CD4-positive, alpha-beta T cell treated with Interleukin-1 beta for 1 hour (primary cell): Measurements from ENCODE around the gene SLK.

ENCODE experiments used
- DNase-seq, 2 donors: peaks; one replicate each; pipeline ENCODE4 v3.0.0-alpha.2; 2020 to 2022

Gene SLK

DNA sequence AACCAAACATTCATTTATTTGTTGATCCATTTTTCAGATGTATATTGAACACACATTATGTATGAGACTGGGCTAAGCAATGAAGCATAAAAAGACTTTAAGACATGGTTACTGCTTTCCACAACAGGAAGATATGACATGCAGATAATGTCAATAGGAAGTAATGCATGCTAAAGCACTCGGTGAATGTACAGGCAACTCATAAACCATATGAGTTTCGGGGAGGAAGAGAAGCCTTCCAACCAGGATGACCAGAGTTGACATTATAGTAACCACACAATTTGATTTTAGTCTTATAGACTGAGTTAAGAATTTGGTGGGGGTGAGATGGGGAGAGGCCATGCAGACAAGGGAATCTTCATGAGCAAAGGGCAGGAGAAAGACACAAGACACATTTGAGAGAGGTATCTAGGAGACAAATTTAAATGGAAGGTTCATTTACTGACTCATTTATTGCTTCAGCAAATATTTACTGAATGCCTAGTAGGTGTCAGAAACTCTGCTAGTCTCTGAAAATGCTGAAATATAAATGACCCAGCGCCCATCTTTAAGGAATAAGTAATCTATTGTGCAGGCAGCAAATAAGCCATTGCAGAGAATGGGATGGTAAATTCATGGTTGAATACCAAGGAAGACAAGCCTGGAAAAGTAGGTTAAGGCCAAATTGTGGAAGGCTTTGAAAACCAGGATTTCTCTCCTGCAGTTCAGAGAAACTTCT, 19.0 kb upstream of the SLK start:
- no peak for DNase-seq

DNA sequence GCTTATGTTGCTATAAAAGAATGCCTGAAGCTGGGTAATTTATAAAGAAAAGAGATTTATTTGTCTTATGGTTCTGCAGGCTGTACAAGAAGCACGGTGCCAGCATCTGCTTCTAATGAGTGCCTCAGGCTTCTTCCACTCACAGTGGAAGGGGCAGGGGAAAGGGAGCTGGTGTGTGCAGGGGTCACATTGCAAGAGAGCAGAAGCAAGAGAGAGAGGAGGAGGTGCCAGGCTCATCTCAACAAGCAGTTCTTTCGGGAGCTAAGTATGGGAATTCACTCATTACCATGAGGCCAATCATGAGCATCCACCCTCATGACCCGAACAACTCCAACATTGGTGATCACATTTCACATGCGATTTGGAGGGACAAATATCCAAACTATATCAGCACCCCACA, 17.2 kb upstream of the SLK start:
- no peak for DNase-seq

DNA sequence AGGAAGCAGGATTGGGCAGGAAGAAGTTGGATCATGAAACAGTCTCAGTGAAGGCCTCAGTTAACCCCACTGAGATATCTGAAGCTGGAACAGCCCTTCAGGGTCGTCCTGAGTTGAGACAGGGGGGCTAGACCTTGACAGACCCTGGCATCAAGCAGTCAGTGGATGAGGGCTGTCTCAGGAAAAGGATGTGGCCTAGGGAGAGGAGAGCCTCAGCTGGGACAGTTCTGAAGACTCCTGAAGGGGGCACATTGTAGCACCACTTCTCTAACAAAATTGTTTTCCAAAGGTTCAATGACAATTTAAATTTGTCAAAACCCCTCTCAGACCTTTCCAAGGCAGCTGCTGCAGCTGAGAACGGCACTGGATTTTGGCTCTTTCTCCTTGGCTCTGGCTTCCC, 15.8 kb upstream of the SLK start:
- no peak for DNase-seq

DNA sequence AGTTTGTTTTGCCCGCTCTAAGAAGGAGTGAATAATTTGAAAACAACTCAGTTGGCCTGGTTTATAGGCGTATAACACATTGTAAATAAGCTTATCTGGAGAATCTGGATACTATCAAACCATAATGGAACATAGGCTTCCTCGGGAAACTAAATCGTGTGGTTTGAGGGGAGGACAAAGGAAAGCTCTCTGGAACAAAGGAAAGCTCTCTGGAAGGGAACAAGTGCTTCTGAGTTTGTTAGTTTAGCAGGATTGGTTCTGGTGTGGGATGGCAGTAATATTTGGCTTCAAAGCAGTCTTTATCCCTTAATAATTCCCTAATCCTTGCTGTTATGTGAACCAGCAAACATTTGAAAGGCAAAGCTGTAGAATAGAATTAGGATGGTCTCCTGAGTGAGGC, 15.0 kb upstream of the SLK start:
- DNase-seq: no peak

DNA sequence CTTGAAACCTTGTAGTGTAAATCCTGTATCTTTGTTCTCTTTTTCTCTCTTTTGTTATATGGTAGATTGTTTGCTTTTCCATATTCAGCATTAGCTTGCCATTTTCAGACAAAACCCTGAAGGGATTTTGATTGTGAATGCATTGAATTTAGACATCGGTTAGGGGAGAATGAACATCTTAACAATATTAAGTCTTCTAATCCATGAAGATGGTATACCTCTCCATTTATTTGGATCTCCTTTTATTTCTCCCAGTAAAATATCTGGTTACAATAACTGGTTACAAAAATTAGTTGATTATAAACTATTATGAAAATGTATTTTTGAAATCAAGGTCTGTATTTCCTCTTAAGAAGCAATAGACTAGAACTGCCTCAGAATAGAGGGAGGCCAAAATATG, 12.4 kb upstream of the SLK start:
- no peak for DNase-seq

DNA sequence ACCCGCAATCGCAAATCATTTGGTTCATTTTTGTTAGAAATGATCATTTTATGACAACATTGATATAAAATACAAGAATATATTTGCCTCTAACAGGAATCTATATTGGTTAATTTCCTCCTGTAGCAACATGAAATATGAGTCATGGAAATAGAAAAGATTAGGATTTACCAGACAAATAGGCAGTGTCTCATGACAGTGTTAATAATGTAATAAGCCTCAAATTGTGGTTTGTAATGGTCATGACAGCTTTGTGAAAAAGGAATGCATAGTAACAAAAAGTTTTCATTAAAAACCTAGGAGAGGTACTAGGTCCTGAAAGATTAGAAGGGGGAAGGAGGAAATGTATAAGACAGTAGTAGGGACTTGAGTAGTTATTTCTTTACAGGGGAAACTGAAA, 7.9 kb upstream of the SLK start:
- no peak for DNase-seq

DNA sequence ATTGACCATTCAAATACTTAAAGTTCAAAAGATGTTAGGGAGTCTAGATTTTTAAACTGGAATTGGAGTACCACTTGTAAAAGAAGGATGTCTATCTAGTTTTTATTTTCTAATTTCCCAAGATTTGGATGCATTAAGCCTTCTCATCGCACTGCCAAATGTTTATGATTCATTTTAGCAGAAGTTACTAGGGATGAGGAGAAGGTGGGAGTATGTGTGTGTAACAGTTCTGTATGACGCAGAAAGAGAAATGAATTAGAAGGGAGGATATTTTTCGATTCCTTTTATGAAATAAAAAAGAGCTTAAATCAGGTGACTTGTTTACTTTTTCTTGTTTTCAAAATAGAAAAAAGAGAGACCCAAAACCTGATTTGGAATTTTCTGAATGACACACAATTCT, 6.8 kb upstream of the SLK start:
- no peak for DNase-seq

DNA sequence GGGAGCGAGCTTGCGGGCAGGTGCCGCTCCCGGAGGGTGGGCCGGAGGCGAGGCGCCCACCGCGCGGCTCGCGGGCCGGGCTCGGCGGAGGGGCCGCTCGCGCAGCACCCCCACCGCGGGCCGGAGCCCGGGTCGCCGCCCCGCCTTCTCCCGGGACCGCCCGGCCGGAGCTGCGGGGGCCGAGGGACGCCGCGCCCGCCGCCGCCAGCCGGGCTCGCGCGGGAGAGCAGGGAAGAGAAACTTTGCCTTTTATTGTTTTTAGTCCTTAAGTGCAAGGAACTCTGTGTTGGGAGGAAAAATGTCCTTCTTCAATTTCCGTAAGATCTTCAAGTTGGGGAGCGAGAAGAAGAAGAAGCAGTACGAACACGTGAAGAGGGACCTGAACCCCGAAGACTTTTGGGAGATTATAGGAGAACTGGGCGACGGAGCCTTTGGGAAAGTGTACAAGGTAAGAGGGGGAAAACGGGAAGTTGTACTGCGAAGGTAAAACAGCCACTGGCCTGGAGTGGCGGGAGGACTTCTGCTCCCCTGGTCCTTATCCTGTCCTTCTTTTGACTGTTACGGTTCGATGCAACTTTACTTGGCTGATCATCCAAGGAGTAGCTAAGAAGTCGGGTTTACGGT, 620 bp downstream of the SLK start:
- DNase-seq: peak; percentile 3 to 23

DNA sequence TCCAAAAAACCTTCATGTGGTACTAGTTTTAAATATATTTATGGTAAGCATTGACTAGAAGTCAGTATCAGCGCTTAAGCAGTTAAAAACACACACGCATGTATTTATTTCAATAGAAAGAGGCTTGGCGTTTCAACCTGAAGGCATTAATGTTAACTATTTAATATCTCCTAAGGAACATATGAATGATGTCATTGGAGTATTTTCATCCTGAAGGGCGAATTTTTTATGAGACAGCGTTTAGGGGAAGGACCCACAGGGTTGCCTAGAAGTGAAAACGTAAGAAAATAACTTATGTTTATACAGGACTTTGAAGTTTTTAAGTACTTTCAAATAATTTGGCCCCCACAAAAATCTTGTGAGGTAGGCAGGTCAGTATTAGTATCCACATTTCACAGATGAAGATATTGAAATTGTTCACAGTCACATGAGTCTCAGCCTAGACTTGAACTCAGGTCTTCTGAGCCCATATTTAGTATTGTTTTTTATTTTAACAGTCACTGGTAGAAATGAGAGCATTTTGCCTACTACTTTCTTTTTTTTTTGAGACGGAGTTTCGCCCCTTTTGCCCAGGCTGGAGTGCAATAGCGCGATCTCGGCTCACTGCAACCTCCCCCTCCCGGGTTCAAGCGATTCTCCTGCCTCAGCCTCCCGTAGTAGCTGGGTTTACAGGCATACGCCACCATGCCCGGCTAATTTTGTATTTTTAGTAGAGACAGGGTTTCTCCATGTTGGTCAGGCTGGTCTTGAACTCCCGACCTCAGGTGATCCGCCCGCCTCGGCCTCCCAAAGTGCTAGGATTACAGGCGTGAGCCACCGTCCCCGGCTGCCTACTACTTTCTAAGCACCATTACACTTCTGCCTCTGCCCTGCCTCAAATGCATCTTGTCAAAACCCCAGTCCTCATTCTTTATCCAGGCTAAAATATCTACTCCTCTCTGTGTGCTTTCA, 1.8 kb downstream of the SLK start:
- DNase-seq: no peak

DNA sequence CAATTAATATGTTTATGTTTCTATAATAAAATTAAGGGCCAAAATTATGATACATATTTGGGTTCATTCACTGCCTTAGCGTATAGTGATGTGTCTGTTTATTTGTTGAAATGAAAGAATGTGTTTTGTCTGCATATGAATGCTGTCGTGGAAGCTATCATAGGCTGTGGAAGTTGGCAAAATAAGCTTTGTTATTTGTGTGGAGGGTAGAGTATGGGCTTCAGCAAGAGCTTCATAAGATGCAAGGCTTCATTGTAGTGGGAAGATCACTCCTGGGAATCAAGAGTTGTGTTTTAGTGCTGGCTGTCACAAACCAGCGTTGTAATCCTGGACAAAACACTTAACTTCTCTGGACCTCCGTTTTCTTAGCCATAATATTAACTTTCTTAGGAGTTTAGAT, 2.5 kb downstream of the SLK start:
- no peak for DNase-seq

DNA sequence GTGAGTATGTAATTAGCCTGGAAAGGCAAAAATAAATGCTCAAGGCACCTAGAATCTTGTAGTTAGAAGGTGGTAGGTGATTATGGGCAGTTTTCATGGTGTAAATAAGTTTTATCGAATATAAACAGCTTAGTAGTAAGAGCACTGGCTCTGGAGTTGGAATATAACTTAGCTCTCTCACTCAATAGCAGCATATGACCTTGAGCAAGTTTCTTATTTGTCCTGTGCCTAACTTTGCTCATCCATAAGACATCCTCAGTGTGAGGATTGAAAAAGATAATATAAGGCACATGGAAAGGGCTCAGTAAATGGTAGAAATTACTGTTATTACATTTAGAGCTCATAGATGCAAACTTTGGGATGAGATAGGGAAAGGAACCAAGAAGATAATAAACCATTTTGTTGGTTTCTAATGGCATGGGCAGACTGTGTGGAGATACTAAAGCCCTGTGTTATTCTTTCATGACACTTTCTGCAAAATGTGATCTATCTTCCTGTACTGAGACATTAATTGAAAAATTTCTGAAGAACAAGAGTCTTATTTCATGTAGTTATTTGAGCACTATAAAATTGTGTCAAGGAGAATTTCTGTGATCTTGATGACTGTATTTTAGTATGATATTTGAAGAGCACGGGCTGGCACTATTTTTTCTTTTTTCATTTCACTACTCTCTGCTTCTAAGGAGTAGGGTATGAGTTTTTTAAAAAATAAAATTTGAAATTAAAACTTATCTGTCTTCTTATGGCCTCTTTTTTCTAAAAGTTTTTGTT, 3.1 kb downstream of the SLK start:
- DNase-seq: no peak

DNA sequence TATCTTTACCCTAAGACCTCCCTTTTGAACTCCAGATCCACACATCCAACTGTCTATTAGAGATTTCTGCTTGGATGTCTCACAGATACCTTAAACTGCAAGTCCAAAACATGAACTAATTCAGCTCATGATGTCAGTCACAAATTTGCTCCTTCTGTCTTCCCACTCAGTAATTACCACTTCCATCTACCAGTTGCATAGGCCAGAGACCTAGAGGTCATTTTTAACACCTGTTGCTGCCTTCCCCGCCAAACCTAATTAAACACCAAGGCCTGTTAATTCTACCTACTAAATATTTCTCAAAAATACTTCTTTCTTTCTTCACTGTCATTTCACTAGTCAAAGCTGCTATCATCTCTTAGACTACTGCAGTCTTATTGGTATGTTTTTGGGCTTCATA, 8.2 kb downstream of the SLK start:
- no peak for DNase-seq

DNA sequence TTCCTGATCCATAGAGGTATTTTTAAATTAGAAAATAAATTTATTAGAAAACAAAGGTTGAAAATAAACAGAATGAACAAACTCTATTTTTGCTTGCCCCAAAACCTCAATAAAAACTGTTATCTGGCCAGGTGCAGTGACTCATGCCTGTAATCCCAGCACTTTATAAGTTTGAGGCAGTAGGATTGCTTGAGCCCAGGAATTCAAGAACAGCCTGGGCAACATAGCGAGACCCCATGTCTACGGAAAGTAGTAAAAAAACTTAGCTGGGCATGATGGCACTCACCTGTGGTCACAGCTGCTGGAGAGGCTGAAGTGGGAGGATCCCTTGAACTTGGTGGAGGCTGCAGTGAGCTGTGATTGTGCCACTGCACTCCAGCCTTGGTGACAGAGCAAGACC, 10.3 kb downstream of the SLK start:
- no peak for DNase-seq

DNA sequence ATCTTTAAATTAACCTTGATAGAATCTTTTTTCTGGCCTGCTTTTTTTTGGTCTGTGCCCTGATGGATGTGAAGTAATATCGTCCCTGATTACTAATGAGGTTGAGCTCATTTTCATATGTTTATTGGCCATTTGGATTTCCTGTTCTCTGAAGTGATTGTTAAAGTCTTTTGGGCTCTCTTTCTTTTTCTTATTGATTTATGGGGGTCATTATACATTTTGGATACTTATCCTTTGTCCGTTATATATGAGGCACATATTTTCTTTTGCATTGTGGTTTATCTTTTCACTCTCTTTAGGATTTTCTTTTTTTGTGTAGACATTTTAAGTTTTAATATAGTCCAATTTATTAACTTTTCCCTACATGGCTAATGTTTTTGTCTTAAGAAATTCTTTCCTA, 12.6 kb downstream of the SLK start:
- no peak for DNase-seq

DNA sequence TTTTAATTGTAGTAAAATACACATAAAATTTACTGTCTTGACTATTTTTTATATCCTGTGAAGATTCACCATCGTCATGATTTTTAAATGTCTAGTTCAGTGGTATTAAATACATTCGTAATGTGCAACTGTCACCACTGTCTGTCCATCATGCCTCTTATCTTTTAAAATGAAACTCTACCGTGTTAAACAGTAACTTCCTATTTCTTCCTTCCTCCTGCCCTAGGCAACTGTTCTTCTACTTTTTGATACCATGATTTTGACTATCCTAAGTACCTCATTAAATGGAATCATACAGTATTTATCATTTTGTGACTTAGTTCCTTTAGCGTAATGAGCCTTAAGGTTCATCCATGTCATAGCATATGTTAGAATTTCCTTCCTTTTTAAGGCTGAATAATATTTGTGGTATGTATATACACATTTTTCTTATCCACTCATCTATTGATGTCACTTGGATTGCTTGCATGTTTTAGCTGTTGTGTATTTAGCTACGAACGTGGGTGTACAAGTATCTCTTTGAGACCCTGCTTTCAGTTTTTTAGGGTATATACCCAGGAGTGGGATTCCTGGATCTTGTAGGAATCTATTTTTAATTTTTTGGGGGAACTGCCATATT, 13.5 kb downstream of the SLK start:
- no peak for DNase-seq

DNA sequence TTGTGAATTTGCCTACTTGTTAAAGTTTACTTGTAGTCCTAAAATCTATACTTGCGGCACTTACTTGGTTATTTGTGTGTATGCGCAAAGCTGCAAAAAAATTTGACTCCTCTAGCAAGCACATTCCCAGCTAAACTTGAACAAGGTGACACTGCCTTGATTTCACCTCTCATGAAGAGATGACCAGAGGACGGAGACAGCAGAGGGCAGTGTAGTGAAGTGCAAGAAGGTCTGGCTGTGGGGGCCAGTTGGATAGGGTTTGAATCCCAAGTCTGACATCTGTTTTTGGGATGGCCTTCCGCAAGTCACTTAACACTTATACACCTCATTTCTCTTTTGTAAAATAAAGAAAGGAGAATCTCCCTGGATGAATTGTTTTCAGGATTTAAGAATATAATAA, 15.7 kb downstream of the SLK start:
- DNase-seq: no peak

DNA sequence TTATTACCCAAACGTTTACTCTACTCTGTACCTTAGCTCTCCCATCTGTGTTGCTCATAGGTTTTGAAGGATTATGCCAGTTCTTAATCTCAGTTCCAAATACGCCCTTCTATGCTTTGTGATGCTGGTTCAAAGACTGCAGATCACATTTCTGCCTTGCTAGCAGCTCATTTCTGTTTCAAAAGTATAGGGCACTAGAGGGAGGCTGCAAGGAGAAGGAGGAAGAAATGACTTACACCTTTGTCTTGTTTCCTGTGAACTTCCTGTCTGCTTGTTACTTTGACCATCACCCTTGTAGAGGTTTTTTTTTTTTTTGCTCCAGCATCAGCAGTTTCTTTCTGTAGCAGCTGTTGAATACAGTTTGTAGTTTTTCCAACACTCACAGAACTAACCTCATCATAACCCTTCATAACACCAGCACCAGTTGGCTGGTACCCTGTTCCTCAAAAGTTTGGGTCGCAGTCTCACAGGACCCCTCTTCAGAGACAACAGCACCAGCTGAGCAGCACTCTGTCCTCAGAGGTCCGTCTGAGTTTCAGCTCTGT, 16.5 kb downstream of the SLK start:
- DNase-seq: peak in 1 of 2 donors; percentile 44

DNA sequence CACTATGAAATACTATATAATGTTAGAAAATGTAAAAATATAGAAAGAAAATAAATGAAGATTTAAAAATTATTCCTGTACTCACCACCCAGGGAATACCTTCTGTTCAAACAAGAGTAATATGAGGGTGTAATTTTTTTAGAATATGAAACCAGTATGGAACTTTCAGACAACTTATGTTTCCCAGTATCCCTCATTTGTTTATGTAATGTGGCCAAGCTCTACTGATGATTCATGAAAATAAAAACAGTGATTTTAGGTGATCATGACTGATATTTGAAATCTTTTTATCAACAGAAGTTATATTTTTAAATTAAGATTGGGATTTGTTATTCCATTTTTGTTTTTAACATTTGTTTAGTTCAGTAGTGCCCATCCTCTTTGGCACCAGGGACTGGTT, 18.8 kb downstream of the SLK start:
- no peak for DNase-seq

DNA sequence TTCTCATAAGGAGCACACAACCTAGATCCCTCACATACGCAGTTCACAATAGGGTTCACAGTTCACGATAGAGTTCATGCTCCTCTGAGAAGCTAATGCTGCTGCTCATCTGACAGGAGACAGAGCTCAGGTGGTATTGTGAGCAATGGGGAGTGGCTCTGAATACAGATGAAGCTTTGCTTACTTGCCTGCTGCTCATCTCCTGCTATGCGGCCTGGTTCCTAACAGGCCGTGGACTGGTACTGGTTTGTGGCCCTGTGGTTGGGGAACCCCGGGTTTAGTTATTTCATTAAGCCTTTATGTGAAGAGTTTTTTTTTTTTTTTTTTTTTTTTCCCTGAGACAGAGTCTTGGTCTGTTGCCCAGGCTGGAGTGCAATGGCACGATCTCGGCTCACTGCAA, 19.4 kb downstream of the SLK start:
- DNase-seq: no peak

DNA sequence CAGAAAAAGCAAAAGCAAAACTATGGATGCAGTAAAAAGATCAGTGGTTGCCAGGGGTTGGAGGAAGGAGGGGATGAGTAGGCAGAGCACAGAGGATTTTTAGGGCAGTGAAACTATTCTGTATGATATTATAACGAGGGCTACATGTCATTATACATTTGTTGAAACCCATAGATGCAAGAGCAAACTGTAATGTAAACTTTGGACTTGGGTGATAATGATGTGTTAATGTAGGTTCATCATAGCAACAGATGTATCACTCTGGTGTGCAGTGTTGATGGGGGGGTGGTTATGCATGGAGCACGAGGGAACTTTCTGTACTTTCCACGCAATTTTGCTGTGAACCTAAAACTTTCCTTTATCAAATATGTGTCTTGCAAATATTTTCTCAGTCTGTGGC, 23.2 kb downstream of the SLK start:
- DNase-seq: no peak

DNA sequence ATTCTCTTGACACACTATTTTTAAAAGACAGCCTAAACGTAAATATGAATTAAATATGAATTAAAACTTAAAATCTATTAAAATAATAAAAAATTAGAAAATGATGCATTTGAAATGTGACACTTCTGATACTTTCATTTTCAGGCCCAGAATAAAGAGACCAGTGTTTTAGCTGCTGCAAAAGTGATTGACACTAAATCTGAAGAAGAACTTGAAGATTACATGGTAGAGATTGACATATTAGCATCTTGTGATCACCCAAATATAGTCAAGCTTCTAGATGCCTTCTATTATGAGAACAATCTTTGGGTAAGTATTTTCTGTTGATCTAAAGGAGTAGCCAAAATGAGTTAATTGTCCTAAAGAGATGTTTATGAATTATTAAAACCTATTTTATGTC, 23.6 kb downstream of the SLK start:
- no peak for DNase-seq

DNA sequence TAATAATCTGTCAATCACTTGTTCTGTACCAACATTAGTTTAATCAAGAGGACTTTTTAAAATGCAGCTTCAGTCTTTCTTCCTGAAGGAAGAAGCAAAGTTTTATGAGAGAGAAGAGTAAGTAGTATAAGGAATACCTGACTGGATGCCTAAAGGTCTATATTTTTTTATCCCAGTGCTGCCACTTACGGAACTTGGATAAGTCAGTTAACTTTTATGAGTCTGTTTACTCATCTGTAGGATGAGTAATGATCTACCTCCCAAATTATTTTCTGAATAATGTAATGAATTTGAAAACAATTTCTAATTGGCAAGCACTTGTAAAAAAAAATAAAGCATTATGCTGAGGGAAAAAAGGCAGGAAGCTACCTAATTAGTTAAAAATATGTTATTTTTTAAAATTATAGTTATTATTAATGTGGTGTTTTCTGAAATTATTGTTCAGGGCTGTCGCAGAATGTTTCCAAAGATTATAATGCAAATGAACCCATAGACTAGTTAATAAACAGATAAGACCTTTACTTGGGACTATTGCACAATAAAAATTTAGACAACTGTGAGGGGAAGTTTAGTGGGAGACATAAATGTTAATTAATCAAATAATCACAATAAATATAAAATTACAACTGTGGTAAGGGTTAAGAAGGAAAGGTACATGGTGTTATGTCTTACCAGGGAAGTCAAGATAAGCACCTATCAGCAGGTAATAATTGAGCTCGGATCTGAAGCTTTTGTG, 24.6 kb downstream of the SLK start:
- no peak for DNase-seq
